ENCODE measurements around the gene ALDH1L1.
"Not testable (repeated sequence)": the region's sequence is repeated elsewhere in the genome, so short reads cannot be mapped to it uniquely, and the experiment has no call there.

ALDH1L1 gene

DNA sequence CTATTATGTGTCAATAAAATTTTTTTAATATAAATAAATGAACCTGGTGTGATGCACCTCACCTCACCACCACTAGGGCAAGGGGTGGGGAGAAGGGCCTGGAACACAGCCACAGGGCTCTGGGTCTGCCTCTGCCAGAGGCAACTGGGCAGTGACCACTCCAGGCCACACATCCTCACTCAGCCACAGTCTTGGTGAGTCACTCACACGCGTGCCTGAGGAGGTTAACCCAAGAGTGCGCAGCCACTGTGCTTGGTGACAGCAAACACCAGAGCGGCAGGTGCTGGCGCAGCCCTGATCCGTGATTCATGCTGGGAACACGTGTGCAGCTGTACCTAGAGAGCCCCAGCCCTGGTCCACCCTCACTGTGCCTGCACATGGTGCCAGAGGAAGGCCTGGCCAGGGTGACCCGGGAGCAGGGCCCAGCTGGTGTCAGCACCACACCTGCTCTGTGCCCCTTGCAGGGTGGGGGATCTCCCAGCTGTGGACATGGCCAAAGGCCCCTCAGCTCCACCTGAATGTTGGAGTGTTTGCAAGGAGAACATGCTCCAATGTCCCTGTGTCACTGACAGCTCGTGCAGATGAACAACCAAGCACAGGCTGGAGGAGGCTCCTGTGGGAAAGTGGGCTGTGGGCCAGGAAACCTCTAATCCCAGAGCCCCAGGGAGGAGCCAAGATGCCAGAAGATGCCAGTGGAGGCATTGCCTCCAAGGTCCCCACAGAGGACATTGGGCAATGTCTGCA, 98.6 kb downstream of the ALDH1L1 start:
- peak; percentile 29 to 44 for DNase-seq

DNA sequence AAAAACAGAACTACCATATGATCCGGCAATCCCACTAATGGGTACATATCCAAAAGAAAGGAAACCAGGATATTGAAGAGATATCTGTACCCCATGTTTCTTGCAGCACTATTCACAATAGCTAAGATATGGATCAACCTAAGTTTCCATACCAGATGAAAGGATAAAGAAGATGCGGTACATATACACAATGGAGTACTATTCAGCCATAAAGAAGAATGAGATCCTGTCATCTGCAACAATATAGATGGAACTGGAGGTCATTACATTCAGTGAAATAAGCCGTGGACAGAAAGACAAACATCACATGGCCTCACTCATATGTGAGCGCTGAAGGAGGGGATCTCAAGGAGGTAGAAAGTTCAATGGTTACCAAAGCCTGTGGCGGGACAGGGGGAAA, 99.4 kb downstream of the ALDH1L1 start:
- DNase-seq: no peak

DNA sequence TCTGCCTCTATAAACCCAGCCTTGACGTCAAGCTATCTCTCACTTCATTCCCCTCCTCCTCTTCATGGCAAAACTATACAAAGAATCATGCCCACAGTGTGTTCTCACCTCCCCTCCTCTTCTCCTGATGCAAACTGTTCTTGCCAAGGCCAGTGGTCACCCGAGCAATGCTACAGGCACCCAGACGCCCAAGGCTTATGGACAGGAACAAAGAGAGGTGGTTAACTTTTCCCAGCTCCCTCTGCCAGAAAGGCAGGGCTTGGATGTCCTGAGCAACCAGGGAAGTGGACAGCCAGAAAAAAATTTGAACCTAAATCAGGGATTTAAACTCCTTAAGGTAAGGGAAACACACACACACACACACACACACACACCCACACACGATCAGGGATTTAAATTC, 101.5 kb downstream of the ALDH1L1 start:
- DNase-seq: no peak

DNA sequence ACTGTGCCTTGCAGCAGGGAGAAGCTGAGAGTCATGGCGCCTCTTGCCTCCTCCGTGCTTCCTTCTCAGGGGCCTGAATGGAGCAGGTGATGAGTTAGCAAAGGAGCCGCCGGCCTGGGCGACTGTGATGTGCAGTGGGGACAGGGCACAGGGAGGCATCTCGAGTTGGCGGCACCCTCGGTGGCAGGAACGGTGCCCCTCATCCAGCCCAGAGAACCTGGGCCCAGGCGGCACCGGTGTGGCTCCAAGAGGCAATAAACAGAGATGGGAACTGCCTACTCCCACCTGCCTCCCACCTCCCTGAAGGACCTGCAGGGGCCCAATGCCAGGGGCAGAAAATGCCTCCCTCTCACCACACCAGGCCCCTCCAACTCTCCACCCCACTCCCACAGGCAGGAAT, 102.6 kb downstream of the ALDH1L1 start:
- DNase-seq: no peak

DNA sequence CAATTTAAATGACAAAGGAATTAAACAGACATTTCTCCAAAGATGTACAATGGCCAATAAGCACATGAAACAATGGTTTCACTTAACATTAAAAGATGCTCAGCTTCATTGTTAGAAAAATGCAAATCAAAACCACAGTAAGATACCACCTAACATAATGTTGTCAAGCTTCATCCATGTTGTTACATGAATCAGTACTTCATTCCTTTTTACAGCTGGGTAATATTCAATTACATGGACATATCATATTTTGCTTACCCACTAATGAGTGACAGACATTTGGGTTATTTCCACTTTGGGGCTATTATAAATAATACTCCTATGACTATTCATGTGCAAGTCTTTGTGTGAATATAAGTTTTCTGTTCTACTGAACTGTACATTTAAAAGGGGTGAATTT, 104.2 kb downstream of the ALDH1L1 start:
- DNase-seq: no peak

DNA sequence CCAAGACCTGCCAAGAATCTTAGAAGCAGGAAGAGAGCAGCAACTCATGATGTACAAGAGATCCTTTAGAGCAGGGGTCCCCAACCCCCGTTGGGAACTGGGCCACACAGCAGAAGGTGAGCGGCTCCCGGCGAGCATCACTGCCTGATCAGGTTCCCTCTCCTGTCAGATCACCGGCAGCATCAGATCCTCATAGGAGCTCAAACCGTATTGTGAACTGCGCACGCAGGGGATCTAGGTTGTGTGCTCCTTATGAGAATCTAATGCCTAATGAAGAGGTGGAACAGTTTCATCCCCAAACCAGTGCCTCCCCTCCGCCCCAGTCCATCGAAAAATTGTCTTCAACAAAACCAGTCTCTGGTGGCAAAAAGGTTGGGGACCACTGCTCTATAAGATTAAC, 110.2 kb downstream of the ALDH1L1 start:
- no peak for DNase-seq

DNA sequence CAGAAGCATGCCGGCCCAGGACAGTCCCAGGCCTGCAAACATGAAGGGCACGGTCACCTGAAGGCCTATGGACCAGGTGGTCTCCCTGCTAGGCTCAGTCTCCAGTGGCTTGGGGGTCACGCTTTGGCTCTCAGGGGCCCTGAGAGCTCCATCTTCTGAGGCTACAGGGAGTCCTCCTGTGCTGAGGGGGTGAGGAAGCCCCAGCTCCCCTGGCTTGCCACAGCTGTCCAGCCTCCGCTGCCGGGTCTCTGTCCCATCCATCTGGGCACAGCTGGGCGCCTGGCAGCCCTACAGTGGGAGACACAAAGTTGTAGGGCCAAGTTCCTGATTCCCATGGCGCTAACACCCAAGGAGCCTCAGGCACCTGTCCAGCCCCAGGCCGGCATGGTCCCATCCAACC, 112.4 kb downstream of the ALDH1L1 start:
- no peak for DNase-seq

DNA sequence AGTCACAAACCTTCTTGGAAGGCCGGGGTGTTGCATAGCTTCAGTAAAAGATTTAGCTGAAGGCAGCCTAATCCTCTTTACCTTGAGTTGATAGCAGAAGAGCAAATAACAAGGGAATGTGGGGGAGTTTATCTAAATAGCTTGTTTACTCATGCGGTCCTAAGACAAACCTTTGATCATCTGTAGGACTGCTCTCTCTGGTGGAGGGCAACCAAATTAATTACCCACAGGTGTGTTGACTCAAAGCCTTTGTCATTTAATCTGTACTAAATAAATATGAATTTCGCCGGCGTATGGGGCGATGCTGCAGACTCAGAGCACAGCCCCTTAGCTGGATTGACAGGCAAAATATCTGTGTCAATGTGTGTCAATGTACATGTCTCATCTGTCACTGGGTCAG, 113.7 kb downstream of the ALDH1L1 start:
- DNase-seq: not testable (repeated sequence)

DNA sequence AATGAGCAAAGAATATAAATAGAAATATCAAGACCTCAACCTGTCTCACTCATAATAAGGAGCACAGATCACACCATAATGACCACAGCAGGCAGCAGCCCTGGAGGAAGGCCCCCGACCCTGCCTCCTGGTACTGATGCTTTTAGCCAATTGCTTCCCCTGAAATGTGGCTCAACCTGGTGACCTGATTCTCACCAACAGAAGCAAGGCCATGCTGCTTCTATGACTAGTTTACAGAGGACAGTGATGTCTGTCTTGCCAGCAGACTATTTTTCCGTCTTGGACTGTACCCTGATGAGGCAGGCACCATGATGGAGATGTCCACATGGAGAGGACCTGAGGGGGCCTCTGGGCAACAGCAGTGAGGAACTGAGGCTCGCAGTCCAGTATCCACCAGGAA, 114.5 kb downstream of the ALDH1L1 start:
- no peak for DNase-seq

DNA sequence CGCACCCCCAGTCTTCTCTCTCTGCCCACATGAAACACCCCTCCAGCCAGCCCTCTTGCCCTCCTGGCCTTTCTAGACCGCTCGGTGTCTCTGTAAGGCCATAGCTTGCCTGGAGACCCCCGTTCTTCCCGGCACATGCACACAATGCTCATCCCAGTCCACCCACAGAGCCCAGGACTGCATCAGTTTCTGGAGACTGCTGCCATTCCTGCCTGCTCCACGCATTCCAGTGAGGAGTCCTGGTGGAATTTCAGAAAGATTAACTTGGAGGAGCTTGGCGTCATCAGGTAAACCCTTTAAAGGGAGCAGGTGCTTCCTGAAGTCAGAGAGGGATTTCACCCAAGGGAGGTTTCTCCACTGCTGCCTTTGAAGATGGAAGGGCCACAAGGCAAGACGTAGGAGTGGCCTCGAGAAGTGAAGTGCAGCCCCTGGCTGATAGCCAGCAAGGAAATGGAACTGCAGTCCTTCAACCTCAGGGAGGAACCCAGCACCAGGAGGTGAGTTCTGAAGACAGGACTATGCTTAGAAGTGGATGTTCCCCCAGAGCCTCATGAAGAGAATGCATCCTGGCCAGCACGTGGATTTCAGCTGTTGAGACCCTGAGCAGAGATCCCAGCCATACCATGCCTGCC, 115.6 kb downstream of the ALDH1L1 start:
- no peak for DNase-seq

DNA sequence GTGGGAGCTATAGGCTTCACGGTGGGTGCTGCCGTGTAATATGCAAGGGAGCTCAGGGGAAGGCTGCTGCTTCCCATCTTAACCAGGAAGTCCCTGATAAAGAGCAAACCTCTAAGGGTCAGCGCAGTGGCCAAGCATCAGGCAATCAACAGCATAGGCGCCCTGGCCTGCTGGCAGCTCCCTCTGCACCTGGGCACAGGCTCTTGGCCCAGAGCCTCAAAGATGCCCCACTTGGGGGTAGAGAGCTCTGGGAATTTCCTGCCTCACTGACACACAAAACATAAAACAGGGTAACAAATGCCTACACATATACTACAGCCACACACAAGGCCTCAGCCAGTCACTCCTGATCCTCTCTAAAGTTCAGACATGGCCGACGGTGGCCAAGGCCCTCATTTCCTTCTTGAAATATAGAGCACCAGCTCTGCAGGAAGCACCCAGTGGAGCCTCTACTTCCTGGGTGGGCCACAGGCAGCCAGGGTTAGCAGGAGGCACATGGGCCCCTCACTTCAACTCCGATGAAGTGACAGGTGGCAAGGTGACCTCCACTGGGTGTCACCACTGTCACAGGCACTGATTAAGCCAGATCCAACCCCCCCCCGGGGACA, 116.9 kb downstream of the ALDH1L1 start:
- no peak for DNase-seq

DNA sequence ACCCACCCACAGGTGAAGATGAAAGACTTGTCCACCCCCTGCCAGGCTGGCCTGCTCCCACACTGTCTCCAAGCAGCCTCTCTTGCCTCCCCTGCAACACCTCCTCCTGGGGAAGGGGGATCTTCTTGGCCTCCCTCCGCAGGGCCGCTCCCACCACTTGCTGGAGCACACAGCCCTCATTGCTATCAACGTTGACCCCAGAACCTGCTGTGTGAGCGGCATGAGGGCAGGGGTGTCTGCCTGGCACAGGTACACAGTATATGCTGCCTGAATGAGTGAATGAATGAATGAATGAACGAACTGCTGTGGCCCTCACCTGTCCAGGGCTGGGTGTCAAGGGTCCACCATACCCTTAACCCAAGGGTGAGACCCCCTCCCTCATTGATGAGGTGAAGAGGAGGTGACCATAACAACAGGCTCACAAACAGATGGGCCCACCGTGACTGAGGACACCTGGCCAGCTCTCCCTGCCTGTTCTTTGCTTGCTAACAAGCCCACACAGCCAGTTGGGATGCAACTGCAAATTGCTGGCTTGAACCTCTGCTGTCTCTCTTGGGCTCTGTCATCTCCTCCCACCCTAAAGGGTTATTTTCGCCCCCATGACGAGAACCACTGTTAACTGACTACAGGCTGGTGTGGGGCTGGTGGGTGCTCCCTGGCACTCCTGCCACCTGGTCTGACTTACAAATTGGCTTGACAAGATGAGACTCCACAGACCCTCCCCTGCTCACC, 118.9 kb downstream of the ALDH1L1 start:
- DNase-seq: no peak

DNA sequence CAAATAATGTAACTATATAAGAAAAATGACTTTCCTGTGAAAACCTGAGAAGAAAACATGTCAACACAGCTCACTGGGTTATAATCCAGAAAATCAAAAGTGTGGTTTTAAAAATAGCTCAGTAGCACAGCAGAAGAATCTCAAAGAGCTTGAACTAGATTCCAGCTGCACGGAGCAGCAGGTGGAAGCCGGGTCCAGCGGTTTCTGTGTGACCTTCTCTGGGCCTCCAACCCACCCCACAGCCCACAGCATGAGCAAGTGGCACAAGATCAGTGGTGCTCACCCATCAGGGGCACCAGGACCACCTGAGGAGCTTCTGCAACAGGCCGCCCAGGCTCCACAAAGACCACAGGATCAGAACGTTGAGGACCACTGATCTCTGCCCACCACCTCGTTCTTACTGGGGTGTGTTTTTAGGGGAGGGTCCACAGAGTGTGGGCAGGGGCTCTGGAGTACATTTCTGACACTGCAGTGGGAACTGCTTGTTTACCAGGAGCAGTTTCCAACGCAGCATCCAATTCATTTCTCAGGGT, 119.7 kb downstream of the ALDH1L1 start:
- no peak for DNase-seq

DNA sequence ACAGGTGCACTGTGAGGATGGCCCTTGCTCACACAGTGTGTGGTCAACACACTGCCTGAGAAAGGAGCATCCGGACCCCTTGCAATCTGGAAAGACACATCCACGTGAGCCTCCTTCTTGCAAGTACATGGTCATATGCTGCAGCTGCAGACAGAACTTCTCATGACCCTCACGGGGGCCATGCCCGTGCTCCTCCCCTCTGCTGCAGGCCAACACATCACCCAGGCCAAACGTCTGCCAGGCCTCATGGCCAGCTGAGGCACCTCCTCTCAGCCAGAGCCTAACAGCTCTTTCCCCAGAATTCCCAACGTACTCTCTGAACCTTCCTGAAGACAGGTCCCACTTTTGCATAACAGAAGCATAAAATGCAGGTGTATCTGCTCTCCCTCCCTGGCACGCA, 121.7 kb downstream of the ALDH1L1 start:
- DNase-seq: no peak

DNA sequence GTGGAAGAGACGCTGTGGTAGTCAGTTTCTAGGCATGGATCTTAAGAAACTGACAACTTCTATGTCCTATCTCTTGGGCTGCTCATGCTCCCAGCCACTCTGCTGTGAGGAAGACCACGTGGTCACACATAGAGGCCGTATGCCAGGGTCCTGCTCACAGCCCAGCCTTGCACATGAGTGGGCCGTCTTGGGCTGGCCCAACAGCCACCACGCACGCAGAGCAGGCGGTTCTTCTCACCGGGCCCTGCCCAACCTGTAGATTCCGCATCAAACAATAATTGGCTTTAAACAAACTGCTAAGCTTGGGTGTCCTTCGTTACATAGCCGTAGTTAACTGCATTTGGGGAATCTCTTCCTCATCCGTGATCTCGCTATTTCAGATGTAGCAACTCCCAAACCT, 122.5 kb downstream of the ALDH1L1 start:
- DNase-seq: no peak

DNA sequence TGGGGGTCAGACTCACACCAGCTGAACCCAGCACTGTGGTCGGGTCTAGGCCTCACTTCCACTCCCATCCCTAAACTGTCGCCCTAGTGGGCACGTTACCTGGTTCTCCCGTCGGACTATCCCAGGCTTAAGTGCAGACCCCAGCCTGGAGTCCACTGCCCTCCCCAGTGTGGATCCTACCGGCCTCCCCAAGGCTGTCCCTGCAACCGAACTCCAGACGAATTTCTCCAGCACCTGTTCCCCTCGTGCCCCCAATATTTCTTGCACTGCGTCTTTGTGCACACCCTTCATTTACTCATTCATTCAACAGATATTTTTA, 122.9 kb downstream of the ALDH1L1 start:
- DNase-seq: no peak

DNA sequence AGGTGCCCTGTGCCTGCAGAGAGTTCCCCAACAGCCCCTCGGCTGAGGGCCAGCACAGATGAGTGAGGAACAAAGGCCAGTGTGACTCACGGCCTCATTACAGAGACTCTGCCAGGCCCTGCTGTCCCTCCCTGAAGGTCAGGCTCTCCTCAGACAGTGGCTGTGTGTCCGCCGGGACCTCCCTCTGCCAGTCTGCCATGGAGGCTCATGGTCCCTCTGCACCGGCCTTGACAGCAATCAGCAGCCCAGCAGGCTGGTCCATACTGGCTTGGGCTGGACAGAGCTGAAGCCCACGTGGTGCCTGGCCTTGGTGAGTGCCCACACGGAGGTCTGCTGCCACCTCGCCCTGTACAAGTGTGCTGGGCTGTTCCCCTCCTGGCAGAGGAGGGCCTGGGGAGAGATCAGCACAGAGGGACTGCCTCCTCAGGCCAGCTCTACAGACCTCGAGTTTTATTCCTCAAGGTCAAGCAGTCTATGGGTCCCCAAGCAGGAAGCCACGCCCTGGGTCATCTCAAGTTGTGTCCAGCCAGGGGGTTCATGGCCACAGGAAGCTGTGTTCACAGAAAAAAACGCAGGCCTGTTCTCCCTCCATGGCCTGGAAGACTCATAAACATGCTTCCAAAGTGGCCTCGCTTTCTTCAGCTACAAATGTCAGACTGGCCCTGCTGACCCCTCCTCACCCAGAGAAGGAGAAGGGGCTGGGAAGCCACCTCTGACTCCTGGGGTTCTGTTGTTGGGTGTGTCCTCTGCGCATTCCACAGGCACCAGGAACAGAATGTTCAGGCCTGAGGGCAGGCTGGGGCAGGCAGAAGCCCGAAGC, 123.5 kb downstream of the ALDH1L1 start:
- no peak for DNase-seq

DNA sequence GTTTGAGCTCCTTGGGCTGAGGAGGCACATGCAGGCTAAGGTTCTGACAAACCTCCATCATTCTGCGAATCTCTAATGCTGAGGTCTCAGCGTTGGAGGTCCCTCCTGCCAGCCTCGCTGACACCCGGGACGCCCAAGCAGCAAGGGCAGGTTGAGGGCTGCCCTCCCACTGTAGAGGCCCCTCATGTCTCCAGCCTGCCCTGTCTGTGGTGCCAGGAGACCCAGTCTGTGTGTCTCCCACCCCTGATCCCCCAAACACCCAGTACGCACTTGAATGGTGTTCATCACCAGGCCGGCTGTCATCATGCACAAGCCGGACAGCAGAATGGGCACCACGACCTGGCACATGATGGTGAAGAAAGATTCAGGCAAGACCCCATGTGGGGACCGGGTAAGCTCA, 124.3 kb downstream of the ALDH1L1 start:
- no peak for DNase-seq

DNA sequence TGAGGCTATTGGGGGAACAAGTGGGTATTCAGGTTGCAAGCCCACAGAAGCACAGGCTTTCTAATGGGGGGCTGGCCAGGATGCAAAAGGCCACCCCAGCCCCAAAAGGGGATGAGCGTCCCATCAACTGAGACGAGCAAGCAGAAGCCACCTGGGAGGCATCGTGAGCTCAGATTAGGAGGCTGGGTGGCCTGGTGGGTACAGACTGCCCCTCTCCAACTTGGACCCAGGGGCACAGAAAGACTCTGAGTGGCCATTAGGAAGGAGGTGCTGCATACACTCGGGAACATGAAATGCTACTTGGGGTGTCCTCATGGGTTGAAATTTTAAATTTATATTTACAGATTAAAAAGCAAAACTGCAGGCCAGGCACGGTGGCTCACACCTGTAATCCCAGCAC, 125.5 kb downstream of the ALDH1L1 start:
- DNase-seq: no peak

DNA sequence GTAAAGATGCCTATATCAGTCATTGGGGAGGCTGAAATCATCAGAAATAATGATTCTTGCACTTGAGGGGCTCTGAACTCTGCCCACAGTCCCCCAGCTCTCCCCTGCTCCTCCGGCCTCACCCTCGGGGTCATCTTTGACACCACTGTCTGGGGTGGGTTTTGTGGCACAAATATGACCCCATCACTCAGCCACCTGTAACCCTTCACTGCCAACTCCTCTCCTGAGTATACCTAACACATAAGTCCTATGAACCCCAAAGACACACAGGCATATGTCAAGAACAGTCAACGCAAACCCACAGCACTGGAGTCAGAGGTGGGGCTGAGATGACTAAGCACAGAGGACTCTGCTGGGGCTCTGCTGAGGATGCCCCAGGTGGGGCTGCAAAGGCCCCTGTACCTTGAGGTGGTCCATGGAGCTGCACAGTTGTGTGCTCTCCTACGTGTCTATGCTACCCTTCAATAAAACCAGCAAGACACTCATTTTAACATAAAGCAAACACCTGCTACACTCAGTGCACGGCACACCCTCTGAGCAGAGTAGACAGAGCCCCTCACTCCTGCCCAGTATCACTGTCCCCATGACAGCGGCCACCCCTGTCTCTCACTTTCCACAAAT, 126.3 kb downstream of the ALDH1L1 start:
- no peak for DNase-seq
